Parathyroid adenoma (tissue), 2 donors: ENCODE data around the gene ATP8B2.

ENCODE experiments used
- H2AFZ ChIP-seq: fragments of 300-600 bp; sonication (generic); one replicate; pipeline ENCODE4 v1.7.0; 2017; ENCODE audit warnings: antibody characterized with exemption, mild to moderate bottlenecking
- H3K27ac ChIP-seq: fragments of 300-600 bp; sonication (generic); one replicate; pipeline ENCODE4 v1.7.0; 2017
- H3K27me3 ChIP-seq: fragments of 300-600 bp; sonication (generic); one replicate; pipeline ENCODE4 v1.7.0; 2017; ENCODE audit warnings: low read length; ENCODE audit not compliant: control insufficient read depth, insufficient read depth
- H3K36me3 ChIP-seq: fragments of 300-600 bp; sonication (generic); one replicate; pipeline ENCODE4 v1.7.0; 2017; ENCODE audit warnings: low read length; ENCODE audit not compliant: control insufficient read depth, insufficient read depth
- H3K4me1 ChIP-seq: fragments of 300-600 bp; sonication (generic); one replicate; pipeline ENCODE4 v1.7.0; 2017; ENCODE audit warnings: control low read depth
- H3K4me2 ChIP-seq: fragments of 300-600 bp; sonication (generic); one replicate; pipeline ENCODE4 v1.7.0; 2017; ENCODE audit warnings: low read length
- H3K4me3 ChIP-seq: fragments of 300-600 bp; sonication (generic); one replicate; pipeline ENCODE4 v1.7.0; 2017; ENCODE audit warnings: low read depth, low read length
- H3K79me2 ChIP-seq: fragments of 300-600 bp; sonication (generic); one replicate; pipeline ENCODE4 v1.7.0; 2017; ENCODE audit warnings: control low read depth
- H3K9ac ChIP-seq: fragments of 300-600 bp; sonication (generic); one replicate; pipeline ENCODE4 v1.7.0; 2017; ENCODE audit warnings: mild to moderate bottlenecking
- H3K9me3 ChIP-seq: fragments of 300-600 bp; sonication (generic); one replicate; pipeline ENCODE4 v1.7.0; 2017; ENCODE audit warnings: low read length; ENCODE audit not compliant: control insufficient read depth
- CTCF ChIP-seq: fragments of 300-600 bp; sonication (generic); IDR thresholded peaks from one replicate; pipeline ENCODE4 v1.7.0; 2017; ENCODE audit warnings: antibody characterized with exemption, mild to moderate bottlenecking
- donor health status: primary hyperparathyroidism.

Gene ATP8B2

GRCh38 chr1:154328318-154329151 lies 3.2 kb downstream of the ATP8B2 start:
- H3K79me2 ChIP-seq, result no peaks in the 10 kb centered on the region
- H3K9ac ChIP-seq, result no peak overlapping the region
- H3K27me3 ChIP-seq, result no peaks in the 10 kb centered on the region
- peak overlapping the region; percentile 59 for H3K4me2 ChIP-seq
- no peak overlapping the region for H3K27ac ChIP-seq
- peak overlapping the region; percentile 35 for H3K4me3 ChIP-seq
- no peaks in the 10 kb centered on the region for H3K36me3 ChIP-seq
- peaks cover 3% of the 10 kb centered on the region for H3K4me1 ChIP-seq
- TF ChIP-seq CTCF, result no peak
- peak overlapping the region; percentile 50 for H2AFZ ChIP-seq
- no peaks in the 10 kb centered on the region for H3K9me3 ChIP-seq

- Histone ChIP-seq H3K36me3 (no peaks in the 10 kb centered on the region), H3K27me3 (no peaks in the 10 kb centered on the region), H3K9me3 (no peaks in the 10 kb centered on the region), H3K79me2 (no peaks in the 10 kb centered on the region), H2AFZ (no peak overlapping the region), H3K4me3 (no peak overlapping the region), H3K9ac (no peak overlapping the region), H3K4me1 (peaks cover 3% of the 10 kb centered on the region), H3K27ac (no peak overlapping the region), H3K4me2 (peak overlapping the region; percentile 59)
- no peak for TF ChIP-seq CTCF
Measured at GRCh38 chr1:154329152-154329521, 3.8 kb downstream of the ATP8B2 start.

- Histone ChIP-seq H3K27ac (no peak overlapping the region), H3K9me3 (no peaks in the 10 kb centered on the region), H2AFZ (no peak overlapping the region), H3K4me3 (no peak overlapping the region), H3K36me3 (no peaks in the 10 kb centered on the region), H3K4me1 (peaks cover 3% of the 10 kb centered on the region), H3K27me3 (no peaks in the 10 kb centered on the region), H3K79me2 (no peaks in the 10 kb centered on the region), H3K9ac (no peak overlapping the region), H3K4me2 (no peak overlapping the region)
- TF ChIP-seq CTCF, result no peak
Measured at GRCh38 chr1:154329551-154330131, 4.3 kb downstream of the ATP8B2 start.

- H3K9ac ChIP-seq, result no peak overlapping the region
- no peaks in the 10 kb centered on the region for H3K36me3 ChIP-seq
- H2AFZ ChIP-seq, result no peak overlapping the region
- no peak overlapping the region for H3K4me2 ChIP-seq
- H3K4me3 ChIP-seq, result no peak overlapping the region
- H3K4me1 ChIP-seq, result peaks cover 3% of the 10 kb centered on the region
- no peaks in the 10 kb centered on the region for H3K27me3 ChIP-seq
- no peaks in the 10 kb centered on the region for H3K79me2 ChIP-seq
- TF ChIP-seq CTCF, result no peak
- H3K27ac ChIP-seq, result no peak overlapping the region
- no peaks in the 10 kb centered on the region for H3K9me3 ChIP-seq
Measured at GRCh38 chr1:154330669-154331068, 5.3 kb downstream of the ATP8B2 start.
